ENCODE data around the gene RBMS3.

Gene RBMS3

DNA sequence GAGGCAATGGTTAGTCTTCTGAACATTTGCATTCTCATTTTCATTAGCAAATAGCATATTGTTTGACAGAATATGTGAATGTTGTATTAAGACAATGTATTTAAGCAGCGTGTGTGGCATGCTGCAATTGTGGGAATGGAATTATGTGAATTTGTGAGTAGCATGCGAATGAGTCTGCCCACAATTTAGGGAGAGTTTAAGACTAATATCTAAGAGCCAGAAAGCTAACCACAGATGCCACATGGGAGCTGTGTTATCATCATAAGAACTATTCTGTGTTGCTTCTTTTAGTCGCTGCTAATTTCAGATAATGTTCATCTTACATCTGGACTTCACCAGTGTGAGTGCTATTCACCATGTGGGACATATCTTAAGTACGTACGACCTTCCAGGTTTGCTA, 494.5 kb downstream of the RBMS3 start:
- TF ChIP-seq FOXA1 (IDR thresholded peaks at IDR 0.05) (no peak), LEF1 (IDR thresholded peaks at IDR 0.05; ENCODE audit: borderline replicate concordance) (no peak), SUZ12 (IDR thresholded peaks at IDR 0.05) (no peak), NFRKB (IDR thresholded peaks at IDR 0.05) (no peak), BHLHE40 (IDR thresholded peaks at IDR 0.05; ENCODE audit: borderline replicate concordance) (no peak), HDGF (IDR thresholded peaks at IDR 0.05; ENCODE audit: borderline replicate concordance) (no peak), ARNT (IDR thresholded peaks at IDR 0.05) (no peak), FOXM1 (IDR thresholded peaks at IDR 0.05; ENCODE audit: borderline replicate concordance) (no peak), CTBP1 (IDR thresholded peaks at IDR 0.05; ENCODE audit: borderline replicate concordance) (no peak), ELF4 (IDR thresholded peaks at IDR 0.05) (no peak), TARDBP (IDR thresholded peaks at IDR 0.05) (no peak), L3MBTL2 (conservative IDR thresholded peaks at IDR 0.05) (no peak), FOXK2 (IDR thresholded peaks at IDR 0.05) (no peak), ZNF384 (IDR thresholded peaks at IDR 0.05) (no peak), SP1 (IDR thresholded peaks at IDR 0.05) (no peak)
- TF ChIP-seq, protein P1, sequence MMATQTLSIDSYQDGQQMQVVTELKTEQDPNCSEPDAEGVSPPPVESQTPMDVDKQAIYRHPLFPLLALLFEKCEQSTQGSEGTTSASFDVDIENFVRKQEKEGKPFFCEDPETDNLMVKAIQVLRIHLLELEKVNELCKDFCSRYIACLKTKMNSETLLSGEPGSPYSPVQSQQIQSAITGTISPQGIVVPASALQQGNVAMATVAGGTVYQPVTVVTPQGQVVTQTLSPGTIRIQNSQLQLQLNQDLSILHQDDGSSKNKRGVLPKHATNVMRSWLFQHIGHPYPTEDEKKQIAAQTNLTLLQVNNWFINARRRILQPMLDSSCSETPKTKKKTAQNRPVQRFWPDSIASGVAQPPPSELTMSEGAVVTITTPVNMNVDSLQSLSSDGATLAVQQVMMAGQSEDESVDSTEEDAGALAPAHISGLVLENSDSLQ (IDR thresholded peaks at IDR 0.05), result no peak
- ChIA-PET POLR2A (no interaction called here), CTCF (no interaction called here)
- DNase-seq (ENCODE audit: extremely low spot score), result no peak

- TF ChIP-seq BHLHE40 (IDR thresholded peaks at IDR 0.05; ENCODE audit: borderline replicate concordance) (no peak), SP1 (IDR thresholded peaks at IDR 0.05) (no peak), CTBP1 (IDR thresholded peaks at IDR 0.05; ENCODE audit: borderline replicate concordance) (no peak), FOXK2 (IDR thresholded peaks at IDR 0.05) (no peak), L3MBTL2 (conservative IDR thresholded peaks at IDR 0.05) (no peak), SUZ12 (IDR thresholded peaks at IDR 0.05) (no peak)
Observed at GRCh38 chr3:29777869-29778268, 497.0 kb downstream of the RBMS3 start.

DNA sequence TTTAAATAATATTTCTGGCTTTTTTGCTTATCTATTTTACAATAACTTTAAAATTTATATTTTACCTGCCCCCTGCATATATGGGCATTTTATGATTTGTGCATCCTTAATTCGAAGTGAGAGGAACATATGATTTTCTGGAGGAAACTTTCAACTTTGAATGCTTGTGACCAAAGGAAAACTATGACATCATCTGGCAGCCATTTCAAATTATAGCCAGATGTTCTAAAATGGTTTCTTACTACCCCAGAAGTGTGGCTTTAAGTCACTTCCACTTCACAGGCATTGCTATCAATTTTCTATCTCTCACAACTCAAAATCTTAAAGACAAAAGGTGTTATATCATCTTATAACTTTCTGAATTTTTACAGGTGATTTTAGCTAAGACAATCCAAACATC, 508.8 kb downstream of the RBMS3 start:
- TF ChIP-seq BHLHE40 (IDR thresholded peaks at IDR 0.05; ENCODE audit: borderline replicate concordance), result no peak
- no peak for TF ChIP-seq FOXA1 (IDR thresholded peaks at IDR 0.05)
- TF ChIP-seq L3MBTL2 (conservative IDR thresholded peaks at IDR 0.05), result no peak
- no peak for TF ChIP-seq ARNT (IDR thresholded peaks at IDR 0.05)
- TF ChIP-seq, protein P1 (IDR thresholded peaks at IDR 0.05), result no peak
- no peak for TF ChIP-seq SUZ12 (IDR thresholded peaks at IDR 0.05)
- no peak for TF ChIP-seq TARDBP (IDR thresholded peaks at IDR 0.05)
- TF ChIP-seq CTBP1 (IDR thresholded peaks at IDR 0.05; ENCODE audit: borderline replicate concordance), result no peak
- no peak for TF ChIP-seq HDGF (IDR thresholded peaks at IDR 0.05; ENCODE audit: borderline replicate concordance)
- TF ChIP-seq ELF4 (IDR thresholded peaks at IDR 0.05), result no peak
- no peak for TF ChIP-seq NFRKB (IDR thresholded peaks at IDR 0.05)
- TF ChIP-seq LEF1 (IDR thresholded peaks at IDR 0.05; ENCODE audit: borderline replicate concordance), result no peak
- no peak for TF ChIP-seq FOXK2 (IDR thresholded peaks at IDR 0.05)
- TF ChIP-seq FOXM1 (IDR thresholded peaks at IDR 0.05; ENCODE audit: borderline replicate concordance), result no peak
- no peak for TF ChIP-seq SP1 (IDR thresholded peaks at IDR 0.05)
- no peak for TF ChIP-seq ZNF384 (IDR thresholded peaks at IDR 0.05)
- no peak for DNase-seq (ENCODE audit: extremely low spot score)
- POLR2A ChIA-PET, result no interaction called here
- CTCF ChIA-PET, result interaction anchor here (0.9 kb wide), 1 partner anchor 44 kb away, joined by 3 read pairs; no protein-coding TSS in a partner anchor

More at GRCh38 chr3:29777869-29778268, 497.0 kb downstream of the RBMS3 start:
- CTCF ChIA-PET, result no interaction called here
- POLR2A ChIA-PET, result no interaction called here
- no peak for DNase-seq (ENCODE audit: extremely low spot score)

DNA sequence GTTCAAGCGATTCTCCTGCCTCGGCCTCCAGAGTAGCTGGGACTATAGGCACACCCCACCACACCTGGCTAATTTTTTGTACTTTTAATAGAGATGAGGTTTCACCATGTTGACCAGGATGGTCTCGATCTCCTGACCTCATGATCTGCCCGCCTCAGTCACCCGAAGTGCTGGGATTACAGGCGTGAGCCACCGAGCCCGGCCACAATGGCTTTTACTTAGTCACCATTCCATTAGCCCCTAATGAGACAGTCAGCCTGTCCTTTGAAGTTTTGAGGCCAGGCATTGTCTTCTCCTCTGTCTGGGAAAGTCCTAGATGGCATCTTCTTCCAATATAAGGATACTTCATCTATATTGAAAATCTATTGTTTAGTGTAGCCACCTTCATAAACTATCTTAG, 515.9 kb downstream of the RBMS3 start:
- CTCF ChIA-PET, result no interaction called here
- TF ChIP-seq CTBP1 (IDR thresholded peaks at IDR 0.05; ENCODE audit: borderline replicate concordance) (no peak), LEF1 (IDR thresholded peaks at IDR 0.05; ENCODE audit: borderline replicate concordance) (no peak), L3MBTL2 (conservative IDR thresholded peaks at IDR 0.05) (no peak), FOXA1 (IDR thresholded peaks at IDR 0.05) (no peak), HDGF (IDR thresholded peaks at IDR 0.05; ENCODE audit: borderline replicate concordance) (no peak), ELF4 (IDR thresholded peaks at IDR 0.05) (no peak), ARNT (IDR thresholded peaks at IDR 0.05) (no peak), BHLHE40 (IDR thresholded peaks at IDR 0.05; ENCODE audit: borderline replicate concordance) (no peak), TARDBP (IDR thresholded peaks at IDR 0.05) (no peak), SP1 (IDR thresholded peaks at IDR 0.05) (no peak), FOXK2 (IDR thresholded peaks at IDR 0.05) (no peak), NFRKB (IDR thresholded peaks at IDR 0.05) (no peak), SUZ12 (IDR thresholded peaks at IDR 0.05) (no peak), ZNF384 (IDR thresholded peaks at IDR 0.05) (no peak)
- TF ChIP-seq, protein P1 (IDR thresholded peaks at IDR 0.05), result no peak
- POLR2A ChIA-PET, result no interaction called here

GRCh38 chr3:29802057-29802456, 521.2 kb downstream of the RBMS3 start:
- TF ChIP-seq SP1 (IDR thresholded peaks at IDR 0.05), result no peak
- no peak for TF ChIP-seq TARDBP (IDR thresholded peaks at IDR 0.05)
- TF ChIP-seq BHLHE40 (IDR thresholded peaks at IDR 0.05; ENCODE audit: borderline replicate concordance), result no peak
- TF ChIP-seq FOXM1 (IDR thresholded peaks at IDR 0.05; ENCODE audit: borderline replicate concordance), result no peak
- no peak for TF ChIP-seq ZNF384 (IDR thresholded peaks at IDR 0.05)
- TF ChIP-seq L3MBTL2 (conservative IDR thresholded peaks at IDR 0.05), result no peak
- no peak for TF ChIP-seq FOXA1 (IDR thresholded peaks at IDR 0.05)
- TF ChIP-seq SUZ12 (IDR thresholded peaks at IDR 0.05), result no peak
- no peak for TF ChIP-seq ELF4 (IDR thresholded peaks at IDR 0.05)
- TF ChIP-seq FOXK2 (IDR thresholded peaks at IDR 0.05), result no peak
- TF ChIP-seq, protein P1 (IDR thresholded peaks at IDR 0.05), result no peak
- TF ChIP-seq CTBP1 (IDR thresholded peaks at IDR 0.05; ENCODE audit: borderline replicate concordance), result no peak
- no peak for TF ChIP-seq NFRKB (IDR thresholded peaks at IDR 0.05)
- no peak for TF ChIP-seq ARNT (IDR thresholded peaks at IDR 0.05)
- no peak for TF ChIP-seq HDGF (IDR thresholded peaks at IDR 0.05; ENCODE audit: borderline replicate concordance)
- no peak for TF ChIP-seq LEF1 (IDR thresholded peaks at IDR 0.05; ENCODE audit: borderline replicate concordance)
- ChIA-PET CTCF (no interaction called here), POLR2A (no interaction called here)
- no peak for DNase-seq (ENCODE audit: extremely low spot score)

More for the DNA sequence above, 515.9 kb downstream of the RBMS3 start:
- DNase-seq (ENCODE audit: extremely low spot score), result no peak

All from HEK293T (cell line).